D341Med (cell line): ENCODE results near the gene PDGFC.
A peak's percentile ranks its signal among the peaks of the same experiment; 100 is the strongest.
"Not testable (repeated sequence)": the region's sequence is repeated elsewhere in the genome, so short reads cannot be mapped to it uniquely, and the experiment has no call there.

Experiments
- DNase-seq: peaks from one replicate; pipeline ENCODE4 v3.0.0; 2012; ENCODE audit warnings: low spot score

Gene PDGFC

DNA sequence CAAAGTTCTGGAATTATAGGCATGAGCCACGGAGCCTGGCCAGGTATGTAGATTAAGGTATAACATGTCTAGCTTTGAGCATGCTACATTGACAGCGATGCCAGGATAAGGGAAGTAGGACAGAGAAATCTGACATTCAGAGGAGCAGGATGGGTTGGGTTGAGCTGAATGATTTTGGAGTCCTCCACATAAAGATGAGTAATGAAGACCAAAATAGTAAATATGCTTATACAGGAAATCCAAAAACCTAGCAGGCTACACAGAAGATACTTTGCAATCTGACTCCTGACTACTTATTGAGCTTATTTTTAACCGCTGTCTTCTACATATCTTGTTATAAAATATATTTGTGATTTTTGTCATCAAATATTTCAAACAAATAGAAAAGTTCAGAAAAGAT lies 69.7 kb downstream of the PDGFC start:
- DNase-seq: no peak

- DNase-seq: no peak
These were observed 73.1 kb downstream of the PDGFC start for GRCh38 chr4:156898373-156899117.

DNA sequence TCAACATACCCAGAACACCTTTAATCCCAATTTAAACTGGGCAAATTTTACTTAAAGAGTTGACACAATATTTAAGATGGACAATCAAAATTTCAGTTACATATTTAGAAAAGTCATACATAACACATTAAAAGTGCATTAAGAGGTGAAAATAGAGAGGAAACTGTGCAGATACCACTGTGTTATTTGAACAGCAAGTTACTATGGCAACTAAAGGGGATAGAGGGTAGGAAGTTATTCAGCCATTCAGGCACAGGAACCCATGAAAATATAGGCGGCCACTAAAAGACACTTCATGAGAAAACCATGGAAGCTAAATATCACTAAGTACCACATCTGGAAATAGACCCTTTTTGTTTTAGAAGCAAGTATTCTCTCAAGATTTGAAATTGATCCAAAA lies 75.1 kb downstream of the PDGFC start:
- no peak for DNase-seq

GRCh38 chr4:156894234-156894633 lies 77.4 kb downstream of the PDGFC start:
- no peak for DNase-seq

DNA sequence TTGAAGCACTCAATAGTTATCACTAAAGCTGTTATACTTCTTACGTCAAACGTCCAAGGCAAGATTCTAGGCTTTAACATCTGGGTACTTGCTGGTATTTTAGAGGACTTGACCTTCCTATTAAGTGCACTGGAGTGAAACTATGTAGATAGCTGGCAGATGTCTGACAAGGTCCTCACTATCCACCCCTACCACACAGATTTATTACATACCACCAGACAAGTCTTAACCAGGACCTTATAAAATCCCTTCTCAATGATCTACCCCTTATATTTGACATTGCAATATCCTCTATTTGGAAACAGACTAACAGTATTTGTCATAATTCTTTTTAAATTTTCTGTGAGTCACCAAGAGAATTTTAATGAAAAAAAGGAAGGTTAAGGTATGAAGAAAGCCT lies 78.8 kb downstream of the PDGFC start:
- no peak for DNase-seq

DNA sequence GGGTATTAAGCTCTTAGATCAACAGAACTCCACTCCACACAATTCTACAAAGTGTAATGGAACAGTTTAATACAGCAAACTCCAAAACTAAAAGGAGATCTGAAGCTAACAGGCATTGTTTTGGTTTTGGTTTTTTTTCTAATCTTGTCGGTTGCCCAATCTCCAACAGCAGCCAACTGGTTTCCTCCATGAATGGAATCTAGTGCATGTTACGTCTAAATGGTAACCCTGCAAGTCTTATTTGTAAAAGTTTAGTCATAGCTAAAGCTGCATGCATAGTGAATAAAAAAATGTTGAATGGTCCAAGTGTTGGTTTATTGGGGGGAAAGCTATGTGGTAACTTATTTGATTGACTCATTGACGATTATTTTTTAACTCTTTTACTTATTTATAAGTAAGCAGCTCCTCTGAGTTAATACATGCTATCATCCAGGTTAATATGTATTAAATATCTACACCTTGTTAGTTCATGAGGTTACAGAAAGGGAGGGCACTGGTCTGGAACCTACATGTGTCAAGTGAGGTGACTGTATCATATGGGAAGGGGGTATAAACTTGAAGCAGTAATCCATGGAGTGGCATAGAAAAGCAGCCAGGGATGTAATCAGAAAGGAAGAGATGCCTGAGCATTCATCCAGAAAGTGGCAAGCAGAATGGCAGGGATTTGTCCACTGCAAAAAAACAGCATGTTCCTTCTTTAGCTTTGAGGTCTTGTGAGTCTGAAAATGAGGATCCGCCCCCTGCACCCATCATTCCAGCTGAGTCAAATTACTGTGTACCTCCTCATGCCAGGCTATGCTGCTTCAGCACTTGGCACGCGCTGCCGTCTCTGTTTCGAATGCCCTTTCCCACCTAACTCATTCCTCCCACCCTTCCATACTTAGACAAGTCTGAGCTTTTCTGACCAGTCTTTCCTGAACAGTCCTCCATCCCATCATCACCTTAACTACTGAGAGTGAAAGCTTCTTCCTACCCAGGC lies 81.7 kb downstream of the PDGFC start:
- no peak for DNase-seq

DNA sequence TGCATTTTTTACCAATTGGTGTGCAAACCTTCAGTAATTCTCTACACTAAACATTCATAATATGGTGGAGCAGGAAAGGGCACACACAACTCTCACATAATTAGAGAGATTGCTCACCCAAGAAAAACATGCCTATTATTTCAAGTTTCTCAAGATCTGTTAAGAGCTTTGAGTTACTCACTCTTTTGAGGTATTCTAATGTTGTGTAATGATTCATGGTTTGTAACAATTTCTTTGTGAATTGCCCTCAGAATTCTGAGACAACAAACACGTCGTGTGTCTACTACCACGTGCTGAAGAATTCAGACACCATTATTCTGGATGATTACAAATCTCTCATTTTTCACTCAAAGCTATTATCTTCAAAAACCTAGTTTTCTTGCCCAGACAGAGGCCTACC lies 82.8 kb downstream of the PDGFC start:
- no peak for DNase-seq

- no peak for DNase-seq
These were observed 85.1 kb downstream of the PDGFC start for GRCh38 chr4:156886481-156886880.

GRCh38 chr4:156885374-156885773 lies 86.2 kb downstream of the PDGFC start:
- DNase-seq: no peak

- no peak for DNase-seq
These were observed 87.4 kb downstream of the PDGFC start for GRCh38 chr4:156884183-156884582.

GRCh38 chr4:156875704-156876103 lies 95.9 kb downstream of the PDGFC start:
- DNase-seq: no peak

DNA sequence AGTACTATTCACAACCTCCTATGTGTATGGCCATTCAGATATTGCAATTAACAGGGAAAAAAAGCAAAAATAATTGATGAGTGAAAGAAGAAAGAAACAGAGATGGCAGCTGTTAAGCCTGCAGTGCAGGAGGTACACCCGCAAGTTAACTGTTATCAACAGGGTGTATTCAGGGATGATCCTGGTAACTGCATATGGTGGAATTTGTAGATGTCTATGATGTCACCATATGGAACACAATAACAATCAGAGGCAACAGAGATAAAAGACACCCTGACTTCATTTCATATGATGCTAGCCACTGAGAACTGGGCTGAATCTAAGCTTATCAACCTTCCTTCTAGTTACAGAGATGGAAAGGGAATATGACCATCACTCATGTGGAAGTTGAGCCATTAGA lies 96.5 kb downstream of the PDGFC start:
- no peak for DNase-seq

- DNase-seq: no peak
These were observed 97.8 kb downstream of the PDGFC start for GRCh38 chr4:156873799-156874198.

GRCh38 chr4:156870861-156871260 lies 100.7 kb downstream of the PDGFC start:
- peak; percentile 10 for DNase-seq

DNA sequence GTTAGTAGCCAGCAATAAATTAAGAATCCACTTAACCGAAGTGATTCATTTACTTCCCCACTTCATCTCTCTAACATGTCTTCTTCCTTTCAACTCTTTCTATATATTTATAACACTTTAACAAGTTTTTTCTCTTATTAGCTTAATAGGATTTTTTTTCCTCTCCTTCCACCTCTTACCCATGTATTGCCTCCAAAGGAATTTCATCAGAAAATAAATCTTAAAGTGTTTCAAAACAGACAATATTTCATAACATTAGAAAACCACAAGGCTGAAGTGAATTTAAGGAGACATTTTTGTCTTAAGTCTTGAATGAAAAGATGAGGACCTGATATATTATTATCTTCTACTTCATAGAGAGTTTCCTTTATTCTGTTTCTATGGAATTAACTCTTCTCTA lies 101.5 kb downstream of the PDGFC start:
- no peak for DNase-seq

GRCh38 chr4:156866088-156866487 lies 105.5 kb downstream of the PDGFC start:
- not testable (repeated sequence) for DNase-seq

GRCh38 chr4:156865451-156865850 lies 106.1 kb downstream of the PDGFC start:
- DNase-seq: no peak

DNA sequence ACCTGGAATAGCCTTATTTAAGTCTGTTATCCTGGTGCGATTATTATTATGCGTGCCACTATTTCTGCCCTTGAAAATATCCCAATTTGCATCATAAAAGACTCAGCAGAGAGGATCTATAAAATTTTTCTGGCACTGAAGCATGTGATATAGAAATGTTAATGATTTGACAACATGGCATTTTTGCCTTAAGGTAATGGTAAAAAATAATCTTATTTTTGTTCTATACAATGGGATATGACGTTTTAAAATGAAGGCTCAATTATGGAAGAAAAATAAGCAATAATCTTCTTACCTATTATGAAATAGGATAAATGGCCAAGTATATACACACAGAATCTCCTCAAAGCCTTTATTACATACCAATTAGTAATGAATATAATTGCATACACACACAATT lies 113.5 kb downstream of the PDGFC start:
- DNase-seq: no peak

DNA sequence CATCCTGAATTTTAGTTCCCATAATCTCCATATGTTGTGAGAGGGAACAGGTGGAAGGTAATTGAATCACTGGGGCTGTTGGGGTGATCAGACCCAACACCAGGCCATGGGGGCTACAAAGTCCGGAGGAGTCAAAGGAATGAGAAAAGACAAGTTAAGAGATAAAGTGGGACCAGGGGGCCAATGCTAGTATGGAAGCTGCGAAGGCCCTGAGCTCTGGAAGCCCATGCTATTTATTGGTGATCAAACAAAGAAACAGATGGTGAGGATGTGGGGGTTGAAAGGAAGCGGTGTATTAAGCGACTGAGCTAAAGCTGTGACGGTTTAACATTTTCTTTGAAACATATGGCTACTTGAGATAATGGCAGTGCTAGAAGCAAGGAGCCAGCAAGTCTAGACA lies 132.8 kb downstream of the PDGFC start:
- DNase-seq: no peak

GRCh38 chr4:156837625-156838345 lies 133.8 kb downstream of the PDGFC start:
- no peak for DNase-seq

DNA sequence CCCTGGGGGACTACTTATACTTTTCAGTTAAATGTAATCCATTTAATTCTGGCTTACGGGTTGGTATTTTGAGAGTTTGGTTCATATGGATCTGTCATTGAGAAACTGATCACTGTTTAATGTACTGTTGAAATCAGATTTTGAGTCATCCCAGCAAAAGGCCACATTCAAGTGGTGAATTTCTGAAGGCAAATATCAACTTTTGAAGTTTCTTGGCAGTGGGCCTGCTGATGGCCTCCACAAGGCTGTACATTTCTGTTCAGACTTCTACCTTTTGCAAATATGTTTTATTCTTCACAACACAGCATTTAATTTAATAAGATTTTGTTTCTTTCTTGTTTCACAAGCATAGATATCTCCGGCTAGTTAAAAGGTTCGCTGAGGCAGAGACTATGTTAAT lies 138.7 kb downstream of the PDGFC start:
- DNase-seq: no peak

GRCh38 chr4:156830351-156830750 lies 141.2 kb downstream of the PDGFC start:
- no peak for DNase-seq
